Measurements from ENCODE around the gene UNC45A.

Gene UNC45A

GRCh38 chr15:90918034-90918788 lies 16.9 kb upstream of the UNC45A start (continued):
- TF ChIP-seq ZNF140 (tag by site-specific recombination; IDR thresholded peaks at IDR 0.05) (no peak), KLF9 (tag by site-specific recombination; IDR thresholded peaks at IDR 0.05; ENCODE audit: low read depth) (no peak), ZNF48 (tag by site-specific recombination; IDR thresholded peaks at IDR 0.05) (no peak), ZSCAN16 (tag by site-specific recombination; IDR thresholded peaks at IDR 0.05) (no peak), FEZF1 (tag by site-specific recombination; IDR thresholded peaks at IDR 0.05) (no peak)

- TF ChIP-seq ZNF214 (tag by site-specific recombination; IDR thresholded peaks at IDR 0.05; ENCODE audit: borderline replicate concordance): no peak
- no peak for TF ChIP-seq ZBTB20 (tag by site-specific recombination; IDR thresholded peaks at IDR 0.05)
- no peak for TF ChIP-seq ZNF423 (tag by site-specific recombination; IDR thresholded peaks at IDR 0.05)
- no peak for TF ChIP-seq ZNF239 (tag by site-specific recombination; IDR thresholded peaks at IDR 0.05)
- TF ChIP-seq ZSCAN16 (tag by site-specific recombination; IDR thresholded peaks at IDR 0.05): no peak
- TF ChIP-seq, protein P1, sequence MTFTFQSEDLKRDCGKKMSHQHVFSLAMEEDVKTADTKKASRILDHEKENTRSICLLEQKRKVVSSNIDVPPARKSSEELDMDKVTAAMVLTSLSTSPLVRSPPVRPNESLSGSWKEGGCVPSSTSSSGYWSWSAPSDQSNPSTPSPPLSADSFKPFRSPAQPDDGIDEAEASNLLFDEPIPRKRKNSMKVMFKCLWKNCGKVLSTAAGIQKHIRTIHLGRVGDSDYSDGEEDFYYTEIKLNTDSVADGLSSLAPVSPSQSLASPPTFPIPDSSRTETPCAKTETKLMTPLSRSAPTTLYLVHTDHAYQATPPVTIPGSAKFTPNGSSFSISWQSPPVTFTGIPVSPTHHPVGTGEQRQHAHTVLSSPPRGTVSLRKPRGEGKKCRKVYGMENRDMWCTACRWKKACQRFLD (tag by site-specific recombination; IDR thresholded peaks at IDR 0.05): no peak
- no peak for TF ChIP-seq ZBTB48 (tag by site-specific recombination; IDR thresholded peaks at IDR 0.05)
- TF ChIP-seq ZNF48 (tag by site-specific recombination; IDR thresholded peaks at IDR 0.05): no peak
- no peak for TF ChIP-seq ZNF449 (tag by site-specific recombination; IDR thresholded peaks at IDR 0.05)
- TF ChIP-seq ZFP3 (tag by site-specific recombination; IDR thresholded peaks at IDR 0.05; ENCODE audit: low read depth): no peak
- TF ChIP-seq, protein P2, sequence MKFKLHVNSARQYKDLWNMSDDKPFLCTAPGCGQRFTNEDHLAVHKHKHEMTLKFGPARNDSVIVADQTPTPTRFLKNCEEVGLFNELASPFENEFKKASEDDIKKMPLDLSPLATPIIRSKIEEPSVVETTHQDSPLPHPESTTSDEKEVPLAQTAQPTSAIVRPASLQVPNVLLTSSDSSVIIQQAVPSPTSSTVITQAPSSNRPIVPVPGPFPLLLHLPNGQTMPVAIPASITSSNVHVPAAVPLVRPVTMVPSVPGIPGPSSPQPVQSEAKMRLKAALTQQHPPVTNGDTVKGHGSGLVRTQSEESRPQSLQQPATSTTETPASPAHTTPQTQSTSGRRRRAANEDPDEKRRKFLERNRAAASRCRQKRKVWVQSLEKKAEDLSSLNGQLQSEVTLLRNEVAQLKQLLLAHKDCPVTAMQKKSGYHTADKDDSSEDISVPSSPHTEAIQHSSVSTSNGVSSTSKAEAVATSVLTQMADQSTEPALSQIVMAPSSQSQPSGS (tag by site-specific recombination; IDR thresholded peaks at IDR 0.05; ENCODE audit: low read depth): no peak
- TF ChIP-seq ZNF223 (tag by site-specific recombination; IDR thresholded peaks at IDR 0.05): no peak
- TF ChIP-seq ZNF391 (tag by site-specific recombination; IDR thresholded peaks at IDR 0.05; ENCODE audit: borderline replicate concordance, low read depth): no peak
- TF ChIP-seq ZNF23 (tag by site-specific recombination; IDR thresholded peaks at IDR 0.05; ENCODE audit: borderline replicate concordance): no peak
- no peak for TF ChIP-seq ZNF292 (tag by site-specific recombination; IDR thresholded peaks at IDR 0.05; ENCODE audit: borderline replicate concordance, low read depth)
- TF ChIP-seq ZNF654 (tag by site-specific recombination; IDR thresholded peaks at IDR 0.05; ENCODE audit: low read depth): no peak
- H3K4me1 ChIP-seq (ENCODE audit: control insufficient read depth, insufficient read depth, low read length): no peaks in the 10 kb centered on the region
- H3K27ac ChIP-seq (ENCODE audit: extremely low read depth, low read depth, low read length): no peak overlapping the region
- POLR2A ChIA-PET: interaction anchor here (1.0 to 1.9 kb wide), 3 partner anchors 9 to 16 kb away, joined by 4 to 10 read pairs (median 4); partner anchors contain the start of genes HDDC3 and MAN2A2
- H3K36me3 ChIP-seq (ENCODE audit: control insufficient read depth in 2 of 2, insufficient read depth in 1 of 2, low read length in 2 of 2): peaks cover 38 to 78% of the 10 kb centered on the region in 2 experiments
- H3K4me3 ChIP-seq (ENCODE audit: low read depth, low read length): no peak overlapping the region
- H3K9me3 ChIP-seq (ENCODE audit: control insufficient read depth, insufficient read depth, low read depth, low read length): no peaks in the 10 kb centered on the region
- CTCF ChIA-PET: interaction anchor here (1.8 to 2.1 kb wide), 2 partner anchors 13 to 16 kb away, joined by 7 read pairs; partner anchors contain the start of genes HDDC3 and MAN2A2
These were observed 16.2 kb upstream of the UNC45A start for GRCh38 chr15:90918835-90919234.
